ENCODE measurements around the gene MICALL2.

Gene MICALL2

GRCh38 chr7:1404460-1404809, 54.8 kb downstream of the MICALL2 start:
- no peak overlapping the region for H3K4me3 ChIP-seq (ENCODE audit: low read depth, low read length)
- DNase-seq (ENCODE audit: low read depth, low spot score): no peak
- in situ Hi-C loops (cut with HindIII; ENCODE audit: low sequenced_read_pairs): no loop called here
- TF ChIP-seq CTCF (IDR thresholded peaks at IDR 0.05; ENCODE audit: low read depth, low read length): no peak

- no peak overlapping the region for H3K4me3 ChIP-seq (ENCODE audit: low read depth, low read length)
- in situ Hi-C loops (cut with HindIII; ENCODE audit: low sequenced_read_pairs): no loop called here
- DNase-seq (ENCODE audit: low read depth, low spot score): peak; percentile 79
- peak; percentile 40 for TF ChIP-seq CTCF (IDR thresholded peaks at IDR 0.05; ENCODE audit: low read depth, low read length)
Observed at GRCh38 chr7:1403638-1404459, 55.4 kb downstream of the MICALL2 start.

- no peak overlapping the region for H3K4me3 ChIP-seq (ENCODE audit: low read depth, low read length)
- no peak for TF ChIP-seq CTCF (IDR thresholded peaks at IDR 0.05; ENCODE audit: low read depth, low read length)
- no peak for DNase-seq (ENCODE audit: low read depth, low spot score)
- in situ Hi-C loops (cut with HindIII; ENCODE audit: low sequenced_read_pairs): no loop called here
Observed at GRCh38 chr7:1402791-1403637, 56.3 kb downstream of the MICALL2 start.

GRCh38 chr7:1402110-1402790, 57.0 kb downstream of the MICALL2 start:
- in situ Hi-C loops (cut with HindIII; ENCODE audit: low sequenced_read_pairs): no loop called here
- TF ChIP-seq CTCF (IDR thresholded peaks at IDR 0.05; ENCODE audit: low read depth, low read length): no peak
- H3K4me3 ChIP-seq (ENCODE audit: low read depth, low read length): no peak overlapping the region
- no peak for DNase-seq (ENCODE audit: low read depth, low spot score)

- no peak overlapping the region for H3K4me3 ChIP-seq (ENCODE audit: low read depth, low read length)
- DNase-seq (ENCODE audit: low read depth, low spot score): no peak
- no peak for TF ChIP-seq CTCF (IDR thresholded peaks at IDR 0.05; ENCODE audit: low read depth, low read length)
- in situ Hi-C loops (cut with HindIII; ENCODE audit: low sequenced_read_pairs): no loop called here
Observed at GRCh38 chr7:1401011-1401410, 58.3 kb downstream of the MICALL2 start.

- in situ Hi-C loops (cut with HindIII; ENCODE audit: low sequenced_read_pairs): no loop called here
- DNase-seq (ENCODE audit: low read depth, low spot score): no peak
- no peak overlapping the region for H3K4me3 ChIP-seq (ENCODE audit: low read depth, low read length)
- TF ChIP-seq CTCF (IDR thresholded peaks at IDR 0.05; ENCODE audit: low read depth, low read length): no peak
Observed at GRCh38 chr7:1400371-1400770, 58.9 kb downstream of the MICALL2 start.

Measured in astrocyte of the spinal cord (primary cell).